Uterus (tissue), 4 donors: ENCODE data around the gene HK3. TPM values are rescaled to one million over a fixed set of nuclear protein-coding genes. Genes with fewer than 3 reads are reported as not detected.

Source experiments
- DNase-seq, 2 donors: peaks; one replicate each; pipeline ENCODE4 v3.0.0-alpha.2; 2019 to 2020
- H3K27ac ChIP-seq, 2 donors: fragments of 200-600 bp; sonication (generic); 1 replicate in 1 of 2; 2 replicates in 1 of 2; pipeline ENCODE4 v1.5.1; 2016 to 2018
- H3K27me3 ChIP-seq, 2 donors: fragments of 200-600 bp; sonication (generic); one replicate each; pipeline ENCODE4 v1.5.1; 2018 to 2019; ENCODE audit warnings: control low read depth in 1 of 2
- H3K36me3 ChIP-seq, 2 donors: fragments of 200-600 bp; sonication (generic); one replicate each; pipeline ENCODE4 v1.5.1; 2019; ENCODE audit warnings: control low read depth in 1 of 2
- H3K4me1 ChIP-seq, 2 donors: fragments of 200-600 bp; sonication (generic); one replicate each; pipeline ENCODE4 v1.5.1; 2018 to 2019; ENCODE audit warnings: control low read depth in 1 of 2
- H3K4me3 ChIP-seq, 2 donors: fragments of 200-600 bp; sonication (generic); 1 replicate in 1 of 2; 2 replicates in 1 of 2; pipeline ENCODE4 v1.5.1; 2018 to 2019; ENCODE audit warnings: mild to moderate bottlenecking in 1 of 2
- H3K9me3 ChIP-seq, 2 donors: fragments of 200-600 bp; sonication (generic); one replicate each; pipeline ENCODE4 v1.5.1; 2019; ENCODE audit warnings: control low read depth in 1 of 2
- CTCF ChIP-seq, 4 experiments: fragments of 200-600 bp in 2 of 4; fragments of 450-650 bp in 2 of 4; sonication (generic) in 2 of 4; IDR thresholded peaks; one replicate each; pipeline ENCODE4 v1.5.1; 2016 to 2019; ENCODE audit warnings: antibody characterized with exemption in 4 of 4, mild to moderate bottlenecking in 2 of 4, moderate library complexity in 1 of 4
- POLR2A ChIP-seq, 2 donors: fragments of 450-650 bp; IDR thresholded peaks; one replicate each; pipeline ENCODE4 v1.6.1; 2016; ENCODE audit warnings: antibody characterized with exemption in 2 of 2, mild to moderate bottlenecking in 1 of 2, moderate library complexity in 1 of 2
- intact Hi-C: fragments of 100-400 bp; cut with DNase I; formaldehyde crosslinking; loops from one replicate; pipeline ENCODE4 v1.15.1; 2023; ENCODE audit warnings: low total_unique reads
- total RNA-seq, 4 donors: library from RNA; depleted of rRNA in 3 of 4; stranded (reverse); fragments of >200 nt in 3 of 4; gene quantifications; one replicate each; pipeline versions ENCODE4 v1.1.0 to v1.2.4, GENCODE V29; 2014 to 2023
- donor health status: DM: yes; HTN: yes; CAD: no.

The HK3 gene
- total RNA-seq, 4 donors from 2014 or later, result 1.5 to 6.9 (median 3.4) TPM

- TF ChIP-seq POLR2A (IDR thresholded peaks at IDR 0.05) (no peak), CTCF (IDR thresholded peaks at IDR 0.05) (no peak)
- Histone ChIP-seq H3K4me3 (no peak overlapping the region), H3K27me3 (no peaks in the 10 kb centered on the region), H3K36me3 (no peaks in the 10 kb centered on the region), H3K27ac (no peak overlapping the region), H3K4me1 (no peaks in the 10 kb centered on the region), H3K9me3 (no peaks in the 10 kb centered on the region)
- DNase-seq, result no peak
- intact Hi-C loops, result no loop called here
Observed at GRCh38 chr5:176843673-176844072, 55.5 kb downstream of the HK3 start.

GRCh38 chr5:176837707-176838115 lies 61.4 kb downstream of the HK3 start:
- Histone ChIP-seq H3K27me3 (no peaks in the 10 kb centered on the region), H3K27ac (no peak overlapping the region), H3K9me3 (no peaks in the 10 kb centered on the region), H3K36me3 (no peaks in the 10 kb centered on the region), H3K4me3 (no peak overlapping the region), H3K4me1 (no peaks in the 10 kb centered on the region)
- no peak for TF ChIP-seq CTCF (IDR thresholded peaks at IDR 0.05)
- no peak for TF ChIP-seq POLR2A (IDR thresholded peaks at IDR 0.05)
- intact Hi-C loops, result no loop called here
- peak; percentile 77 to 78 for DNase-seq

- Histone ChIP-seq H3K27ac (no peak overlapping the region), H3K4me1 (no peaks in the 10 kb centered on the region), H3K9me3 (no peaks in the 10 kb centered on the region), H3K27me3 (no peaks in the 10 kb centered on the region), H3K4me3 (no peak overlapping the region), H3K36me3 (no peaks in the 10 kb centered on the region)
- DNase-seq, result no peak
- TF ChIP-seq POLR2A (IDR thresholded peaks at IDR 0.05) (no peak), CTCF (IDR thresholded peaks at IDR 0.05) (no peak)
- intact Hi-C loops, result no loop called here
Observed at GRCh38 chr5:176836811-176837706, 62.1 kb downstream of the HK3 start.

GRCh38 chr5:176835918-176836317 lies 63.2 kb downstream of the HK3 start:
- H3K9me3 ChIP-seq, result no peaks in the 10 kb centered on the region
- no peaks in the 10 kb centered on the region for H3K27me3 ChIP-seq
- TF ChIP-seq POLR2A (IDR thresholded peaks at IDR 0.05) (no peak), CTCF (IDR thresholded peaks at IDR 0.05) (no peak)
- H3K4me3 ChIP-seq, result no peak overlapping the region
- H3K4me1 ChIP-seq, result no peaks in the 10 kb centered on the region
- DNase-seq, result no peak
- intact Hi-C loops, result no loop called here
- H3K36me3 ChIP-seq, result no peaks in the 10 kb centered on the region
- H3K27ac ChIP-seq, result no peak overlapping the region

GRCh38 chr5:176833286-176833685 lies 65.9 kb downstream of the HK3 start:
- H3K36me3 ChIP-seq, result no peaks in the 10 kb centered on the region
- no peak for DNase-seq
- TF ChIP-seq POLR2A (IDR thresholded peaks at IDR 0.05) (no peak), CTCF (IDR thresholded peaks at IDR 0.05) (no peak)
- intact Hi-C loops, result no loop called here
- no peaks in the 10 kb centered on the region for H3K4me1 ChIP-seq
- H3K27ac ChIP-seq, result no peak overlapping the region
- no peaks in the 10 kb centered on the region for H3K27me3 ChIP-seq
- H3K4me3 ChIP-seq, result no peak overlapping the region
- H3K9me3 ChIP-seq, result no peaks in the 10 kb centered on the region
